ENCODE results near the gene CDC42BPG.

The CDC42BPG gene

DNA sequence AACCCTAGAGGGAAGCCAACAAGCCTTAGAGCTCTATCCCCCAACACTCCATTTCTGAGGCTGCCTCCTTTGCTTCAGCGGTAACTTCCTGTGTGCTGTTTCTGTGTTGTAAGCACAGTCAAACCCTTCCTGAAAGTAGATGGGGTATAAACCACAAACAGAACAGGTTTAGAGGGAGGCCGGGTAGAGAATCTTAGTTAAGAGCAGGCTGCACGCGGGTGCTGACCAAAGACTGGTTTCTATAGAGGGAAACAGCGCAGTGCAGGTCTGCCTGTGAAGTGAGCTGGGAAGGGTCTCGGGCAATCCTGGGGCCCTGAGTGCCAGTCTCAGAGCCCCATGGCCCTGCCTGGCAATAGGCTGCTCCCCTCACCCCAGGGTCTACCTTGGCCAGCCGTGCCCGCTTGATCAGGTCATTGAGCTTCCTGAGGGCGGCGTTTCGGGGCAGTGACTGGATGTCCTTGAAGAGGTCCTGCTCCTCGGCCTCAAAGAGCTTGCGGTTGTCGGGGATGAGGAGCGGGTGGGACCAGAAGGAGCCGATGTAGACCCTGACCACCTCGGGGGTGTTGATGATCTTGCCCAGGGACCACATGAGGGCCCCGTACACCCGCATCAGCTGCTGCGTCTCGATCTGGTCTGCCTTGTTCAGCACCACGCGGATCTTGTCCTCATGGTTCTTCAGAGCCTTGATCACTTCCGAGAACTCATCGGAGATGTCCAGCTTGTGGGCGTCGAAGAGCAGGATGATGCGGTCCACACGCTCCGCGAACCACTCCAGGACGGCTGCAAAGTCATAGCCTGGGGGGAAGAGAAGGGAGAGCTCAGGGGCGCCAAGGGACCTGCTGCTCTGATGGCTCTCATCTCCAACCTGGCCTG, 15.3 kb upstream of the CDC42BPG start:
- H3K9me3 ChIP-seq (ENCODE audit: control insufficient read depth, insufficient read depth, low read length), result no peaks in the 10 kb centered on the region
- no peaks in the 10 kb centered on the region for H3K27me3 ChIP-seq (ENCODE audit: control insufficient read depth, insufficient read depth, low read length)
- H3K4me3 ChIP-seq (ENCODE audit: low read depth, low read length), result no peak overlapping the region
- H3K36me3 ChIP-seq (ENCODE audit: control insufficient read depth, insufficient read depth, low read length), result peaks cover 5% of the 10 kb centered on the region
- no peaks in the 10 kb centered on the region for H3K4me1 ChIP-seq (ENCODE audit: control insufficient read depth, insufficient read depth, low read length)
- H3K9ac ChIP-seq (ENCODE audit: low read depth, low read length), result no peak overlapping the region

DNA sequence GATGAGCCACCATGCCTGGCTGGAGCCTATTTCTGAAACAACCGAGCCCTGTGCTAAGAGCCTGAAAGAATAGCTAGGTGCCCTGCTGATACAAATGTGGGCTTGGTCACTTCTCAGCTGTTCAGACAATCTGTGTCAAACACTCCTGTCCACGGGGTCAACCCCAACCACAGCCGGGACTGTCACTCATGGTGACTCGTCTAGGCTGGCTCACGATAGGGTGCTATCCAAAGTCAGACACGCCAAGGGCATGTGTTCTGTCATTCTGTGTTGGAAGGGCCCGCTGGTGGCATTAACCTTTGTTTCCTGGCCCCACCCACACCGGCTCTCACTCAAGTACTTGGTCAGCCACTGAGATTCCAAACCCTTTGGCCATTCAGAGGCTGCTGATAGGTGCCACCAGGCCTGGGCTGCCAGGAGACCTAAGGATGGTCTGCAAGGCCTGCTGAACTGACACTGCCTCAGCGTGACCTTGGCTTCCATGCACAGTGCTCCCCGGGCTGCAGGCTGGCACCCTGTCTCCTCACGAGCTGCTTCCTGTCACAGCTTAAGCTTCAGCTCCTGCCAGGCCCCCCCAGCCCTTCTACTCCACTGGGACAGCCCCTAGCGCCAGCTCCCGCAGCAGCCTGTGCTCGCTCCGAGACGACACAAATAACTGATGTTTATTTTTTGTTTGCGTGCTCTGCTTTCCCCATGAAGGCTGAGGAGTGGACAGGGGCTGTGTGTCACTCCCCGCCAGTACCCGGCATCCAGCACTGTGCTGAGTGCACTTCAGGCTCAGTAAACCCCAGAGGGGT, 14.2 kb upstream of the CDC42BPG start:
- peaks cover 14% of the 10 kb centered on the region for H3K36me3 ChIP-seq (ENCODE audit: control insufficient read depth, insufficient read depth, low read length)
- no peaks in the 10 kb centered on the region for H3K4me1 ChIP-seq (ENCODE audit: control insufficient read depth, insufficient read depth, low read length)
- H3K9ac ChIP-seq (ENCODE audit: low read depth, low read length), result no peak overlapping the region
- no peaks in the 10 kb centered on the region for H3K27me3 ChIP-seq (ENCODE audit: control insufficient read depth, insufficient read depth, low read length)
- no peak overlapping the region for H3K4me3 ChIP-seq (ENCODE audit: low read depth, low read length)
- H3K9me3 ChIP-seq (ENCODE audit: control insufficient read depth, insufficient read depth, low read length), result no peaks in the 10 kb centered on the region

DNA sequence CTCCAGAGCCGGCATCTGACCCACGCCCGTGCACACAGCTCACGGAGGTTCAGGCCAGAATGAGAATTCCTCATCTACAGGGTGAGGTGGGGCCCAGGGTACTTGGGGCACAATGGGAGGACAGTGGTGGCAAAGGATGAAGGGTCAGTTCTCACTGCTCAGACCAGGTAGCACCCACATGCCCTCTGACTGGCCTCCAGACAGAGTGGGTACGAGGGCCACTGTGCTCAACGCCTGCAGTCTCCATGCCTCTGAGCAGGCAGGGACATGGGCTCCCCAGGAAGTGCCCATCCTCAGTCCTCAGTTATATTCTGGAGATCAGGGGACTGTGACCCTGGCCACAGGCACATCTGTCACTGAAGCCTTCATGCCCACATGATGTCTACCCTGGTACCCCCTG, 13.0 kb upstream of the CDC42BPG start:
- Histone ChIP-seq H3K4me1 (ENCODE audit: control insufficient read depth, insufficient read depth, low read length) (no peaks in the 10 kb centered on the region), H3K9ac (ENCODE audit: low read depth, low read length) (no peak overlapping the region), H3K27me3 (ENCODE audit: control insufficient read depth, insufficient read depth, low read length) (no peaks in the 10 kb centered on the region), H3K4me3 (ENCODE audit: low read depth, low read length) (no peak overlapping the region), H3K9me3 (ENCODE audit: control insufficient read depth, insufficient read depth, low read length) (no peaks in the 10 kb centered on the region), H3K36me3 (ENCODE audit: control insufficient read depth, insufficient read depth, low read length) (peaks cover 14% of the 10 kb centered on the region)

DNA sequence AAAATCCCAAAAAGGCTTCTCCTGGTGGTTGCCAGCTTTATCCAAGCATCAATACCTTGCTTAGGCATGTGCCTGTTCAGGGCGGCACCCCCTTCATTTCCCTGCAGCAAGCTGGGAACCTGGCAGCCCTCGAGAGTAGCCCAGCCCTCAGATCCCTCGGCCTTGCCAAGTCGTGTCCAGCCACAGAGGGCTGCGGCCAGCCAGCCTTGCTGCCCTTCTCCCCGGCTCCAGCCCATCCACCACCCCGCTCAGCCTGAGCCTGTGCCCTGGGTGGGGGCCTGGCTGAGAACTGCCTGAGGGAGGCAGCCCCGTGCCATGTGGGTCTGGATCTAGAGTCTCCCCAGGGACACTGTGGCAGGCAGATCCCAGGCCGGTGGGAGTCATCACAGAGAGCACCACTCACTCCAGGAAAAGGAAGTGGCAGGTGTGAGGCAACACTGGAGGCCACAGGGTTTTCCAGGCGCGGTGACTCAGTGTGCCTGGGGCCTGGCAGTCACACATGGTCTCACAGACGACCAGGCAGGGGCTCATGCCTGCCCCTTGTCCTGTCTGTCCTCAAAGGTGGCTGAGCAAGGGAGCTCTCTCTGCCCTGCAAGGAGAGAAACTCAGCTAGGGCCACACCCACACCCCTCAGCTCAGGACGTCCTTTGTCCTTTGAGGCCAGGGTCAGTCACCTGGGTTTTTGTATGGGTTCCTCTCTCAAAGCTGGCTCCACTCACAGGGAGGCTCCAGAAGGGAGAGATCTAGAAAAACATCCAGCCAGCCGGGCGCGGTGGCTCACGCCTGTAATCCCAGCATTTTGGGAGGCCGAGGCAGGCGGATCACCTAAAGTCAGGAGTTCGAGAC, 12.2 kb upstream of the CDC42BPG start:
- no peaks in the 10 kb centered on the region for H3K27me3 ChIP-seq (ENCODE audit: control insufficient read depth, insufficient read depth, low read length)
- H3K4me1 ChIP-seq (ENCODE audit: control insufficient read depth, insufficient read depth, low read length), result peaks cover 1% of the 10 kb centered on the region
- no peaks in the 10 kb centered on the region for H3K9me3 ChIP-seq (ENCODE audit: control insufficient read depth, insufficient read depth, low read length)
- no peak overlapping the region for H3K4me3 ChIP-seq (ENCODE audit: low read depth, low read length)
- peaks cover 14% of the 10 kb centered on the region for H3K36me3 ChIP-seq (ENCODE audit: control insufficient read depth, insufficient read depth, low read length)
- H3K9ac ChIP-seq (ENCODE audit: low read depth, low read length), result peak overlapping the region; percentile 12

DNA sequence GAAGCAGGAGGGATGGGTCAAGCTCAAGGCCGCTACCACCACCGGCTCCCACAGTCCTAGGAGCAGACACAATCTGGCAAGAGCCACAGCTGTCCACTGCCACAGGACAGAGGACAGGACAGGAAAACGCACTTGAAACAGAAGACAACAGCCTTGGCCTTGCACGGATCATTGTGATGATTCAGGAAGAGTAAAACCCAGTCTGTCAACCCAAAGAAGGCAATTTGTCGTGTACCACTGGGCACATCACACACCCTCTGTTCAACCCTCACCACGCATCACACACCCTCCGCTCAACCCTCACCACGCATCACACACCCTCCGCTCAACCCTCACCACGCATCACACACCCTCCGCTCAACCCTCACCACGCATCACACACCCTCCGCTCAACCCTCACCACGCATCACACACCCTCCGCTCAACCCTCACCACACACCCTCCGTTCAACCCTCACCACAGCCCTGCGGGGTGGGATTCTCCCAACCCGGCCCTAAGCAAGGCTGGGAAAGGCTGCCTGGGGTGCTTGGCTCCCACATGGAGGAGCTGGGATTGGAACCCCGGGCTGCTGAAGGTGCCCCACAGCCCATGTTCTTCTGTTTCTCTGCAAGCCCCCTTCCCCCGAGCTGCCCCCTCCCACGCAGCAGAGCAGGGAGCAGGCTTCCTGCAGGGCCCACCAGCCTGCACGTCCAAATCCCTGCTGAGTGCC, 11.3 kb upstream of the CDC42BPG start:
- Histone ChIP-seq H3K4me1 (ENCODE audit: control insufficient read depth, insufficient read depth, low read length) (peaks cover 4% of the 10 kb centered on the region), H3K9ac (ENCODE audit: low read depth, low read length) (no peak overlapping the region), H3K27me3 (ENCODE audit: control insufficient read depth, insufficient read depth, low read length) (no peaks in the 10 kb centered on the region), H3K36me3 (ENCODE audit: control insufficient read depth, insufficient read depth, low read length) (peaks cover 14% of the 10 kb centered on the region), H3K4me3 (ENCODE audit: low read depth, low read length) (no peak overlapping the region), H3K9me3 (ENCODE audit: control insufficient read depth, insufficient read depth, low read length) (no peaks in the 10 kb centered on the region)

DNA sequence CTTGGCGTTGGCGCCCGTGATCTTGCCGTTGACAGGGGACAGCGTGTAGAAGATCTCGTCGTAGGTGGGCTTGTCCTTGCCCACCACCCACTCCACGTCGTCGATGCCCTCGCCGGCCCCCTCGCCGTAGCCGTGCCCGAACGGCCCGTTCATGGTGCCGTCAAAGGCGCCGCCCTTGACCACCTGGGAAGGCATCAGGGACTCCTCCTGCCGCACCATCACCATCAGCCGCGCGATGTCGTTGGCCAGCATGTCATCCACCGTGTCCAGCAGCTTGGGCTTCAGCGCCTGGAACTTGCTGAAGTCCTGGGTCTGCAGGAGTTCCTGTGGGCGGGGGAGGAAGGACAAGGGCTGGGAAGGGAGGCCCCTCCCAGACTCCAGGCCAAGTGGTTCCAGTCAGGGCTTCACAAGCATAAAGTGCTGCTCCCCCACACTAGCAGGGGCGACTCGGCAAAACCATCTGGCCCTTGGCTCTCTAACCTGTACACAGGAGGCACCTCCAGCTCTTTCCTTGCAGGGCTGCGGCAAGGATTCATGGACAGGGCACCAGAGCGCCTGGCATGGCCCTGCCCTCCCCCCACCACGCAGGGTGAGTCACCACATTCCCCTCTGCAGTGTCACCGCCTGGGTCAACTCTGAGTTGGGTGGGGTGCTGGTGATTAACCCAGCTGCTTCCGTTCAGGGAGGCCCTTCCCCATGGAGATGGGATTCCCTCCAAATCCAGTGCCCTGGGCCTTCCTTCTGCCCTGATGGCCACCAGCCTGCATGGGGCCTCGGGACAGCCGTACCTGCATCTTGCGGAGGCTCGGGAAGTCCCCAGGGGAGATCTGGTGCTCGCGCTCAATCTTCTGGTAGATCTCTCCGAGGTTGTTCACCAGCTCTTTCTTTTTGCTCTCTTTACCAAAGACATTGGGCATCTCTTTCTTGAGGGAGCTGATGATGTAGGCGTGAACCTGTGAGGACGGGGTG, 10.4 kb upstream of the CDC42BPG start:
- H3K4me3 ChIP-seq (ENCODE audit: low read depth, low read length), result no peak overlapping the region
- H3K9ac ChIP-seq (ENCODE audit: low read depth, low read length), result no peak overlapping the region
- H3K4me1 ChIP-seq (ENCODE audit: control insufficient read depth, insufficient read depth, low read length), result peaks cover 4% of the 10 kb centered on the region

DNA sequence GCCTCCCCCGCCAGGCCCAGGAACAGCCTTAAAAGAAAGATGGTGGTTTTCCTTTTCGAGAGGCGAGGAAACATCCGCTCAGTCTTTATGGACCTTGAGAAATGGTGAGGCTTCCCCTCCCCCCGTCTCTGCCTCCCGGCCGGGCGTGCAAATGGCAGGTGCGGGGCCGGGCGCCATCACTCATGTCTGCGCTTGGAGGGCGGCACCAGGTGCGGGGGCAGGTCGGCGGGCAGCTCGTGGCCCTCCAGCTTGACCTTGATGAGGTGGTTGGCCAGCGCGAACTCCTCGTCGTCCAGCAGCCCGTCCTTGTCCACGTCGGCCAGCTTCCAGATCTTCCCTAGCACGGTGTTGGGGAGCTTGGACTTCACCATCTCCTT, 9.7 kb upstream of the CDC42BPG start:
- Histone ChIP-seq H3K9me3 (ENCODE audit: control insufficient read depth, insufficient read depth, low read length) (no peaks in the 10 kb centered on the region), H3K9ac (ENCODE audit: low read depth, low read length) (no peak overlapping the region), H3K36me3 (ENCODE audit: control insufficient read depth, insufficient read depth, low read length) (peaks cover 14% of the 10 kb centered on the region), H3K27me3 (ENCODE audit: control insufficient read depth, insufficient read depth, low read length) (no peaks in the 10 kb centered on the region), H3K4me3 (ENCODE audit: low read depth, low read length) (no peak overlapping the region), H3K4me1 (ENCODE audit: control insufficient read depth, insufficient read depth, low read length) (peaks cover 4% of the 10 kb centered on the region)

More for the DNA sequence above, 10.4 kb upstream of the CDC42BPG start:
- peaks cover 14% of the 10 kb centered on the region for H3K36me3 ChIP-seq (ENCODE audit: control insufficient read depth, insufficient read depth, low read length)
- H3K27me3 ChIP-seq (ENCODE audit: control insufficient read depth, insufficient read depth, low read length), result no peaks in the 10 kb centered on the region
- H3K9me3 ChIP-seq (ENCODE audit: control insufficient read depth, insufficient read depth, low read length), result no peaks in the 10 kb centered on the region

DNA sequence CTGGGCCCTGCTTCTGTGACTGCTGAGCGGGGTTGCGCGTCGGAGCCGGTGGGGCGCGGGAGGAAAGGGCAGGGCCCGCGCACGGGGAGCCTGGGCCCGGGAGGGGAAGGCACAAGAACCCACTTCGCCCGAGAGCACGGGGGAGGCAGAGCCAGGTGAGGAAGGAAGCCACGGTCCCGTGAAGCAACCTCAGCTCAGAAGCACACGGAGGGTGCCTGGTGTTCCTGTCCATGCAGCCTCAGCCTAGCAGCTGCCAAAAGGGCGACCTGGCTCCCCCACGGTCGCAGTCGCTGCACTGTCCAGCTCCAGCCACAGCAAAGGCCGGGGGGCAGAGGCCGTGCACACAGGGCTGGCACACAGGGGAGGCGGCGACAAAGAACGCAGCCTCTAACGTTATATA, 9.3 kb upstream of the CDC42BPG start:
- Histone ChIP-seq H3K4me1 (ENCODE audit: control insufficient read depth, insufficient read depth, low read length) (peaks cover 4% of the 10 kb centered on the region), H3K27me3 (ENCODE audit: control insufficient read depth, insufficient read depth, low read length) (no peaks in the 10 kb centered on the region), H3K9me3 (ENCODE audit: control insufficient read depth, insufficient read depth, low read length) (no peaks in the 10 kb centered on the region), H3K9ac (ENCODE audit: low read depth, low read length) (no peak overlapping the region), H3K36me3 (ENCODE audit: control insufficient read depth, insufficient read depth, low read length) (peaks cover 14% of the 10 kb centered on the region), H3K4me3 (ENCODE audit: low read depth, low read length) (no peak overlapping the region)

DNA sequence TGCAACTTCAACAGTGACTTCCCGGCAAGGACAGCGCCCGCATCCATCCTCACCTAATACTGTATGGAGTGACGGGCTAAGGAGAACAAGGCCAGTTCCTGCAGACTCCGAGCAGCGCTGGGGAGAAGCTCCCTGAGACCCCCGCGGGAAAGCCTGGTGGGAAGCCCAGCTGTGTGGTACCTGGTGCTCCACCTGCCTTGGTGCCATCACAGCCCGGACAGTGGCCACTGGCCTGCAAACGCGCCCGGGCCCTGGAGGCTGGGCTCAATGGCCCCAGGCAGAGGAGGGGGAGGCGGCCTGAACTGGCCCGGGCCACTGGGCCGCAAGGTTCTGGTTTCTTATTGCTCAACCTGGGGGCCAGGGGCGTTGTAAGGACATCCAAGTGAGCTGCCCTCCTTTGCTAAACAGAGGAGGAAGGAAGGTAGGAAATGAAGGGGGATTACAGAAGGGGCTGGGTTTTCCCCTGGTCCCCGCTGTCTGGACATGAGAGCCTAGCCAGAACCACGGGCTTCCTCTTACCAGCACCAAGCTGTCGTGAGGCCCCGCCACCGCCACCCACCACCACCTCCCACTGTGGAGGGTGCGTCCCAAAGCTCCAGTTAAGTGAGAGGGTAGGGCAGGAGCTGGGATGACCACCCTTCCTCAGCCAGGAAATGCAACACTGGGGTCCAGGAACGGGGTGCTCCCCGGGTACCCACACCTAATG, 8.5 kb upstream of the CDC42BPG start:
- peaks cover 4% of the 10 kb centered on the region for H3K4me1 ChIP-seq (ENCODE audit: control insufficient read depth, insufficient read depth, low read length)
- no peaks in the 10 kb centered on the region for H3K9me3 ChIP-seq (ENCODE audit: control insufficient read depth, insufficient read depth, low read length)
- H3K36me3 ChIP-seq (ENCODE audit: control insufficient read depth, insufficient read depth, low read length), result peaks cover 14% of the 10 kb centered on the region
- H3K9ac ChIP-seq (ENCODE audit: low read depth, low read length), result no peak overlapping the region
- no peaks in the 10 kb centered on the region for H3K27me3 ChIP-seq (ENCODE audit: control insufficient read depth, insufficient read depth, low read length)
- no peak overlapping the region for H3K4me3 ChIP-seq (ENCODE audit: low read depth, low read length)

DNA sequence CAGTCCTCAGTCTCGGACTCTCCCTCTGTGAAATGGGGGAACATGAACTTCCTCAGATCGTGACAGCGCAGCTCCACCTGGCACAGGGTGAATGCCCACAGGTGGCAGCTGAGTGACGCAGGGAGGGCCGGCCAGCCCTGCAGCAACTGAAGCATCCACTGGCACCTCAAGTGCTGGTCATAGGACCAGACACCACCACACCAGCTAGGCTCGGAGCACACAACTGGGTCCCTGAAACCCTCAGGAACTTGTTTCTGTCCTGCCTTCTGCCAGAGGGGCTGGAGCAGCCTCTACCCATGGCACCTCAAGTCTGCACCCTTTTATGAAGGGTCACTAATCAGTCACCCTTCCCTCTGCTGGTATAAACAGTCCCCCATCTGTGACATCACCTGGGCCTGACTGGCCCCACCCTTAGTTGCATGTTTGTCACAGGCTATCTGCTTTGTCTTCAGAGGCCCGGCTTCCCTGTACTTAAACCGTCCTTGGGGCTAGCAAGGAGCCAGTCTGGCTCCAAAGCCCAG, 7.4 kb upstream of the CDC42BPG start:
- H3K4me3 ChIP-seq (ENCODE audit: low read depth, low read length), result no peak overlapping the region
- H3K4me1 ChIP-seq (ENCODE audit: control insufficient read depth, insufficient read depth, low read length), result peaks cover 5% of the 10 kb centered on the region
- peaks cover 14% of the 10 kb centered on the region for H3K36me3 ChIP-seq (ENCODE audit: control insufficient read depth, insufficient read depth, low read length)
- no peaks in the 10 kb centered on the region for H3K9me3 ChIP-seq (ENCODE audit: control insufficient read depth, insufficient read depth, low read length)
- no peaks in the 10 kb centered on the region for H3K27me3 ChIP-seq (ENCODE audit: control insufficient read depth, insufficient read depth, low read length)
- H3K9ac ChIP-seq (ENCODE audit: low read depth, low read length), result no peak overlapping the region

Measured in iPS-15b (cell line).